ENCODE data around the gene CCDC51.

Gene CCDC51

GRCh38 chr3:48433472-48434118 is 6.3 kb downstream of the CCDC51 start:
- no peak for DNase-seq (ENCODE audit: low read depth)

- no peak for DNase-seq (ENCODE audit: low read depth)
Observed at GRCh38 chr3:48432411-48433371, 7.2 kb downstream of the CCDC51 start.

GRCh38 chr3:48431224-48432029 is 8.5 kb downstream of the CCDC51 start:
- no peak for DNase-seq (ENCODE audit: low read depth)

GRCh38 chr3:48430708-48431101 is 9.2 kb downstream of the CCDC51 start:
- no peak for DNase-seq (ENCODE audit: low read depth)

- DNase-seq (ENCODE audit: low read depth), result peak; percentile 4
Observed at GRCh38 chr3:48429960-48430707, 9.8 kb downstream of the CCDC51 start, which contains the start of gene PLXNB1. PLXNB1 (minus strand) TSS chr3:48430086; CDS start chr3:48424611, 5,475 bp downstream.

- DNase-seq (ENCODE audit: low read depth), result peak; percentile 43
Observed at GRCh38 chr3:48429317-48429959, 10.5 kb downstream of the CCDC51 start.

- no peak for DNase-seq (ENCODE audit: low read depth)
Observed at GRCh38 chr3:48428572-48429316, 11.2 kb downstream of the CCDC51 start.

- no peak for DNase-seq (ENCODE audit: low read depth)
Observed at GRCh38 chr3:48428088-48428571, 11.8 kb downstream of the CCDC51 start.

GRCh38 chr3:48427630-48427962 is 12.3 kb downstream of the CCDC51 start:
- no peak for DNase-seq (ENCODE audit: low read depth)

- no peak for DNase-seq (ENCODE audit: low read depth)
Observed at GRCh38 chr3:48426944-48427629, 12.8 kb downstream of the CCDC51 start.

GRCh38 chr3:48426401-48426909 is 13.5 kb downstream of the CCDC51 start:
- no peak for DNase-seq (ENCODE audit: low read depth)

- no peak for DNase-seq (ENCODE audit: low read depth)
Observed at GRCh38 chr3:48425281-48425812, 14.6 kb downstream of the CCDC51 start.

GRCh38 chr3:48423883-48424695 is 15.8 kb downstream of the CCDC51 start:
- no peak for DNase-seq (ENCODE audit: low read depth)

- DNase-seq (ENCODE audit: low read depth), result no peak
Observed at GRCh38 chr3:48423241-48423882, 16.6 kb downstream of the CCDC51 start.

GRCh38 chr3:48422681-48423080 is 17.2 kb downstream of the CCDC51 start:
- DNase-seq (ENCODE audit: low read depth), result no peak

GRCh38 chr3:48422272-48422671 is 17.6 kb downstream of the CCDC51 start:
- DNase-seq (ENCODE audit: low read depth), result no peak

- DNase-seq (ENCODE audit: low read depth), result no peak
Observed at GRCh38 chr3:48420561-48420960, 19.4 kb downstream of the CCDC51 start.

- no peak for DNase-seq (ENCODE audit: low read depth)
Observed at GRCh38 chr3:48419597-48419996, 20.3 kb downstream of the CCDC51 start.
